HEK293 (cell line): Measurements from ENCODE around the gene THRAP3.

Experiments used
- CTCF ChIA-PET: fragments of 350-600 bp; formaldehyde crosslinking; extraction: SDS; loops from one replicate; lab custom pipeline; 2021; ENCODE audit warnings: antibody characterized with exemption; lab: Yijun Ruan, JAX
- POLR2A ChIA-PET: fragments of 300-600 bp; formaldehyde crosslinking; extraction: SDS; loops from one replicate; lab custom pipeline; 2020; ENCODE audit warnings: antibody characterized with exemption, inconsistent platforms; lab: Yijun Ruan, JAX
- H3K27ac ChIP-seq: fragments of 200-500 bp; sonication (Bioruptor generic); 2 replicates; pipeline ENCODE4 v1.5.1; 2014; ENCODE audit warnings: low read depth, low read length, control low read depth, inconsistent platforms; ENCODE audit errors: extremely low read depth
- H3K36me3 ChIP-seq, 2 experiments: fragments of 200-500 bp in 1 of 2; sonication (Bioruptor generic) in 1 of 2; 1 replicate in 1 of 2; 2 replicates in 1 of 2; pipeline ENCODE4 v1.5.1; 2014 to 2017; ENCODE audit warnings: inconsistent platforms in 2 of 2, low read length in 2 of 2; ENCODE audit not compliant: control insufficient read depth in 2 of 2, insufficient read depth in 1 of 2
- H3K4me1 ChIP-seq: fragments of 200-500 bp; sonication (Bioruptor generic); 2 replicates; pipeline ENCODE4 v1.5.1; 2014; ENCODE audit warnings: mild to moderate bottlenecking, low read length, inconsistent platforms; ENCODE audit not compliant: control insufficient read depth, insufficient read depth
- H3K4me3 ChIP-seq: 2 replicates; pipeline ENCODE4 v1.5.1; 2011; ENCODE audit warnings: low read depth, mild to moderate bottlenecking, control low read depth, low read length, moderate library complexity
- H3K9me3 ChIP-seq: fragments of 200-500 bp; sonication (Bioruptor generic); 2 replicates; pipeline ENCODE4 v1.5.1; 2014; ENCODE audit warnings: low read depth, low read length, inconsistent platforms; ENCODE audit not compliant: control insufficient read depth, insufficient read depth
- KLF16 ChIP-seq: fragments of 450-650 bp; formaldehyde crosslinking; IDR thresholded peaks from 2 replicates; pipeline ENCODE4 v1.5.1; 2017; ENCODE audit warnings: missing biosample characterization, missing genetic modification characterization
- SCRT2 ChIP-seq: fragments of 450-650 bp; formaldehyde crosslinking; IDR thresholded peaks from 2 replicates; pipeline ENCODE4 v1.5.1; 2016; ENCODE audit warnings: missing biosample characterization, missing genetic modification characterization
- ZBTB20 ChIP-seq: fragments of 450-650 bp; formaldehyde crosslinking; IDR thresholded peaks from 2 replicates; pipeline ENCODE4 v1.5.1; 2016; ENCODE audit warnings: missing biosample characterization, missing genetic modification characterization
- ZEB2 ChIP-seq: fragments of 450-650 bp; formaldehyde crosslinking; IDR thresholded peaks from 2 replicates; pipeline ENCODE4 v1.5.1; 2016; ENCODE audit warnings: missing biosample characterization, missing genetic modification characterization
- ZNF133 ChIP-seq: fragments of 450-650 bp; formaldehyde crosslinking; IDR thresholded peaks from 2 replicates; pipeline ENCODE4 v1.5.1; 2016; ENCODE audit warnings: missing biosample characterization, missing genetic modification characterization
- ZNF148 ChIP-seq: fragments of 450-650 bp; formaldehyde crosslinking; IDR thresholded peaks from 2 replicates; pipeline ENCODE4 v1.5.0; 2017; ENCODE audit warnings: missing biosample characterization, missing genetic modification characterization, borderline replicate concordance
- ZNF211 ChIP-seq: fragments of 450-650 bp; formaldehyde crosslinking; IDR thresholded peaks from 2 replicates; pipeline ENCODE4 v1.5.1; 2016; ENCODE audit warnings: low read depth, missing biosample characterization, missing genetic modification characterization
- ZNF280C ChIP-seq: fragments of 450-650 bp; formaldehyde crosslinking; IDR thresholded peaks from 2 replicates; pipeline ENCODE4 v1.5.1; 2016; ENCODE audit warnings: missing biosample characterization, missing genetic modification characterization
- ZNF335 ChIP-seq: fragments of 450-650 bp; formaldehyde crosslinking; conservative IDR thresholded peaks from 2 replicates; pipeline ENCODE4 v1.5.1; 2016; ENCODE audit warnings: missing biosample characterization, missing genetic modification characterization
- ZNF37A ChIP-seq: fragments of 450-650 bp; IDR thresholded peaks from 2 replicates; pipeline ENCODE4 v1.5.1; 2018; ENCODE audit warnings: missing biosample characterization, missing genetic modification characterization
- ZNF623 ChIP-seq: fragments of 450-650 bp; formaldehyde crosslinking; IDR thresholded peaks from 2 replicates; pipeline ENCODE4 v1.5.1; 2016; ENCODE audit warnings: missing biosample characterization, missing genetic modification characterization
- ZNF658 ChIP-seq: fragments of 450-650 bp; formaldehyde crosslinking; IDR thresholded peaks from 2 replicates; pipeline ENCODE4; 2016; ENCODE audit warnings: missing biosample characterization, missing genetic modification characterization
- ZNF660 ChIP-seq: fragments of 450-650 bp; IDR thresholded peaks from 2 replicates; pipeline ENCODE4 v1.5.1; 2018; ENCODE audit warnings: missing biosample characterization, mild to moderate bottlenecking, missing genetic modification characterization
- TF ChIP-seq, protein P1 (sequence below): fragments of 450-650 bp; formaldehyde crosslinking; IDR thresholded peaks from 2 replicates; pipeline ENCODE4 v1.5.1; 2016; ENCODE audit warnings: missing biosample characterization, missing genetic modification characterization
- TF ChIP-seq, protein P2 (sequence below): fragments of 450-650 bp; formaldehyde crosslinking; IDR thresholded peaks from 2 replicates; pipeline ENCODE4 v1.5.1; 2016; ENCODE audit warnings: missing biosample characterization, missing genetic modification characterization

Gene THRAP3

DNA sequence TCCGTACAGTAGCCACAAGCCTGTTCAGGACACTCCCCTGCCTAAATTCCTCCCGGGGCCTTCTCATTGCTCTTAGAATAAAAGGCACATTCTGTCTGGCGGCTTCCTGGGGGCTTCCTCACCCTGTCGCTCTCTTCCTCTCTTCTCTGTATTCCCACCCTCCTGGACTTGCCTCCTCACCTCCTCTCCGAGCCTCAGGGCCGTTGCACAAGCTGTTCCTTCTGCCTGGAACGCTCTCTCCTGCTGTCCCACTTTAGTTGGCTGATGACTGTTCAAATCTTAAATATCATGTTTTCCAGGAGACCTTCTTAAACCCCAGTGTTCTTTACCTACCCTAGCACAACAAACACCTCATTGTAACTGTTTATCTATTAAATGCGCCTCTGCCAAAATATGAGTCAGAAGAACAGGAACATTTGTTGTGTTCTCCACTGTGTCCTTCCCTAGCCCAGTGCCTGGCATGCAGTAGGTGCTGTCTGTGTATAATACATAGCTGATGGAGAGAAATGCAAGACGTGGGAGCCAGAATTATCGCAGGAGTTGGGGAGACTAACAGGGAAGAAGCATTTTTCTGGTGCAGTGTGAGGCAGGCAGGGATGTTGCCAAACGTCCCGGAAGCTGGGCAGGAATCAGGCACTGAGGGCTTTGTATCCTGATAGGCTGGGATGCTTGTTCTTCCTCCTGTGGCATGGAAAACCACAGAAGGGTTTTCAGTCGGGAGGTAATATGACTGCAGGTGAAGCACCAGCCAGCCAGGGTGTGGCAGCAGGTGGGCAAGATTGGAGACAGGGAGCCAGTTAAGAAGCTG lies 24.1 kb upstream of the THRAP3 start:
- TF ChIP-seq KLF16 (tag by site-specific recombination) (no peak), ZNF623 (tag by site-specific recombination) (peak; percentile 79), ZNF148 (tag by site-specific recombination) (no peak)
- TF ChIP-seq, all 188 proteins: peak for 1
- ChIA-PET CTCF (interaction anchor here (1.2 to 3.3 kb wide), 3 partner anchors 12 to 85 kb away, joined by 4 to 14 read pairs (median 9); partner anchors contain the start of gene THRAP3), POLR2A (interaction anchor here (0.6 kb wide), 1 partner anchor 21 kb away, joined by 4 read pairs; no protein-coding TSS in a partner anchor)
- no peaks in the 10 kb centered on the region for H3K9me3 ChIP-seq
- H3K36me3 ChIP-seq: no peaks in the 10 kb centered on the region
- no peak overlapping the region for H3K27ac ChIP-seq
- no peak overlapping the region for H3K4me3 ChIP-seq
- no peaks in the 10 kb centered on the region for H3K4me1 ChIP-seq

GRCh38 chr1:36203027-36203553 lies 21.2 kb upstream of the THRAP3 start:
- CTCF ChIA-PET: no interaction called here
- TF ChIP-seq ZNF658 (tag by site-specific recombination) (no peak), ZNF335 (tag by site-specific recombination) (peak; percentile 93)
- TF ChIP-seq, all 188 proteins: peak for 1
- H3K27ac ChIP-seq: no peak overlapping the region
- no peaks in the 10 kb centered on the region for H3K9me3 ChIP-seq
- no peaks in the 10 kb centered on the region for H3K36me3 ChIP-seq
- H3K4me1 ChIP-seq: no peaks in the 10 kb centered on the region
- no peak overlapping the region for H3K4me3 ChIP-seq
- POLR2A ChIA-PET: no interaction called here

DNA sequence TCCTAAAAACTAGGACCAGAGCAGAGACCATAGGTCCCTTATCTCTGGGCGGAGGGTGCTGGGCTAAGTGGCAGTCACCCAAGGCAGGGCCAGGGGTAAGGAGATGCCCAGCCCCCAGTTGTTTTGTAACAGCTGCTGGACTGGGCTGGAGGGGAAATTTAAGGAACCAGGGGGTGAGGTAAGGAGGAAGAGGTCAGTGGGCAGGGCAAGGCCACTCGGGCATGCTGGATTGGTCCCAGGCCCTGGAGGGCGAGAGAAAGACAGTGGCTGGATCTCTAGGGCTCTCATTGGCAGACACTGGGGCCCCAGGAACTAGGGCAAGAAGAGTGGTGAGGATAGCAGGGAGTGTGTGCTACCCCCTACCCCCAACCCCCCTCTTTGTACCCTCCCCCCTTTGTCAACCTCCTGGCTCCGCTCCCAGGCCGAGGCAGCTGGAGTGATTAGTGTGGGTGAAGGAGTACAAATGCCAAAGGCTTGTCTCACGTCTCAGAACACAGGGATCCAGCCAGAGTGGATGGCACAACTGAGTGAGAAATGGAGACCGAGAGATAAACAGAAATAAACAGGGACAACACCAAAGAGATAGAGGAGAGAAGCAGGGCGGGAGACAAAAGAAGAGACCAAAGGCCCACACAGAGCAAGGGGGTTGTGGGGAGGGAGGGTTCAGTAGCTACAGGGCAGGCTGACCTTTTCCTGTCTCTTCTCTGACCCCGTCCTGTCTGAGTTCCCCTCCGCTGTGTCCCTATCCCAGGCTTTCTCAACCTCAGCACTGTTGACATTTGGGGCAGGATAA lies 20.5 kb upstream of the THRAP3 start:
- CTCF ChIA-PET: no interaction called here
- H3K4me3 ChIP-seq: no peak overlapping the region
- POLR2A ChIA-PET: interaction anchor here (0.9 kb wide), 1 partner anchor 43 kb away, joined by 4 read pairs; no protein-coding TSS in a partner anchor
- H3K4me1 ChIP-seq: no peaks in the 10 kb centered on the region
- H3K27ac ChIP-seq: no peak overlapping the region
- H3K36me3 ChIP-seq: no peaks in the 10 kb centered on the region
- H3K9me3 ChIP-seq: no peaks in the 10 kb centered on the region
- TF ChIP-seq ZNF211 (tag by site-specific recombination) (no peak), SCRT2 (no peak), ZBTB20 (tag by site-specific recombination) (peak; percentile 92), ZEB2 (tag by site-specific recombination) (no peak), ZNF133 (tag by site-specific recombination) (peak; percentile 78), ZNF37A (tag by site-specific recombination) (no peak), ZNF660 (tag by site-specific recombination) (no peak), ZNF280C (tag by site-specific recombination) (no peak)
- TF ChIP-seq, protein P1, sequence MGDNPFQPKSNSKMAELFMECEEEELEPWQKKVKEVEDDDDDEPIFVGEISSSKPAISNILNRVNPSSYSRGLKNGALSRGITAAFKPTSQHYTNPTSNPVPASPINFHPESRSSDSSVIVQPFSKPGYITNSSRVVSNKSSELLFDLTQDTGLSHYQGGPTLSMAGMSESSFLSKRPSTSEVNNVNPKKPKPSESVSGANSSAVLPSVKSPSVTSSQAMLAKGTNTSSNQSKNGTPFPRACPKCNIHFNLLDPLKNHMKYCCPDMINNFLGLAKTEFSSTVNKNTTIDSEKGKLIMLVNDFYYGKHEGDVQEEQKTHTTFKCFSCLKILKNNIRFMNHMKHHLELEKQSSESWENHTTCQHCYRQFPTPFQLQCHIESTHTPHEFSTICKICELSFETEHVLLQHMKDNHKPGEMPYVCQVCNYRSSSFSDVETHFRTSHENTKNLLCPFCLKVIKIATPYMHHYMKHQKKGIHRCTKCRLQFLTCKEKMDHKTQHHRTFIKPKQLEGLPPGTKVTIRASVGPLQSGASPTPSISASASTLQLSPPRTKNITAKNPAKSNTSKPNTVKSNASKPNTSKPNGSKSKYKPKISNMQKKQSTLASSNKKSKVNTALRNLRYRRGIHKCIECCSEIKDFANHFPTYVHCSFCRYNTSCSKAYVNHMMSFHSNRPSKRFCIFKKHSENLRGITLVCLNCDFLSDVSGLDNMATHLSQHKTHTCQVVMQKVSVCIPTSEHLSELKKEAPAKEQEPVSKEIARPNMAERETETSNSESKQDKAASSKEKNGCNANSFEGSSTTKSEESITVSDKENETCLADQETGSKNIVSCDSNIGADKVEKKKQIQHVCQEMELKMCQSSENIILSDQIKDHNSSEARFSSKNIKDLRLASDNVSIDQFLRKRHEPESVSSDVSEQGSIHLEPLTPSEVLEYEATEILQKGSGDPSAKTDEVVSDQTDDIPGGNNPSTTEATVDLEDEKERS (tag by site-specific recombination): no peak
- TF ChIP-seq, protein P2, sequence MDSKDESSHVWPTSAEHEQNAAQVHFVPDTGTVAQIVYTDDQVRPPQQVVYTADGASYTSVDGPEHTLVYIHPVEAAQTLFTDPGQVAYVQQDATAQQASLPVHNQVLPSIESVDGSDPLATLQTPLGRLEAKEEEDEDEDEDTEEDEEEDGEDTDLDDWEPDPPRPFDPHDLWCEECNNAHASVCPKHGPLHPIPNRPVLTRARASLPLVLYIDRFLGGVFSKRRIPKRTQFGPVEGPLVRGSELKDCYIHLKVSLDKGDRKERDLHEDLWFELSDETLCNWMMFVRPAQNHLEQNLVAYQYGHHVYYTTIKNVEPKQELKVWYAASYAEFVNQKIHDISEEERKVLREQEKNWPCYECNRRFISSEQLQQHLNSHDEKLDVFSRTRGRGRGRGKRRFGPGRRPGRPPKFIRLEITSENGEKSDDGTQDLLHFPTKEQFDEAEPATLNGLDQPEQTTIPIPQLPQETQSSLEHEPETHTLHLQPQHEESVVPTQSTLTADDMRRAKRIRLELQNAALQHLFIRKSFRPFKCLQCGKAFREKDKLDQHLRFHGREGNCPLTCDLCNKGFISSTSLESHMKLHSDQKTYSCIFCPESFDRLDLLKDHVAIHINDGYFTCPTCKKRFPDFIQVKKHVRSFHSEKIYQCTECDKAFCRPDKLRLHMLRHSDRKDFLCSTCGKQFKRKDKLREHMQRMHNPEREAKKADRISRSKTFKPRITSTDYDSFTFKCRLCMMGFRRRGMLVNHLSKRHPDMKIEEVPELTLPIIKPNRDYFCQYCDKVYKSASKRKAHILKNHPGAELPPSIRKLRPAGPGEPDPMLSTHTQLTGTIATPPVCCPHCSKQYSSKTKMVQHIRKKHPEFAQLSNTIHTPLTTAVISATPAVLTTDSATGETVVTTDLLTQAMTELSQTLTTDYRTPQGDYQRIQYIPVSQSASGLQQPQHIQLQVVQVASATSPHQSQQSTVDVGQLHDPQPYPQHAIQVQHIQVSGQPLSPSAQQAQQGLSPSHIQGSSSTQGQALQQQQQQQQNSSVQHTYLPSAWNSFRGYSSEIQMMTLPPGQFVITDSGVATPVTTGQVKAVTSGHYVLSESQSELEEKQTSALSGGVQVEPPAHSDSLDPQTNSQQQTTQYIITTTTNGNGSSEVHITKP: no peak
